GM21390 (cell line): ENCODE results near the gene PCDH17.

Experiments
- ATAC-seq: cut with Tn5 transposase; IDR thresholded peaks from one replicate; pipeline ENCODE4 v1.9.1; 2021; ENCODE audit not compliant: unreplicated experiment

PCDH17 gene

DNA sequence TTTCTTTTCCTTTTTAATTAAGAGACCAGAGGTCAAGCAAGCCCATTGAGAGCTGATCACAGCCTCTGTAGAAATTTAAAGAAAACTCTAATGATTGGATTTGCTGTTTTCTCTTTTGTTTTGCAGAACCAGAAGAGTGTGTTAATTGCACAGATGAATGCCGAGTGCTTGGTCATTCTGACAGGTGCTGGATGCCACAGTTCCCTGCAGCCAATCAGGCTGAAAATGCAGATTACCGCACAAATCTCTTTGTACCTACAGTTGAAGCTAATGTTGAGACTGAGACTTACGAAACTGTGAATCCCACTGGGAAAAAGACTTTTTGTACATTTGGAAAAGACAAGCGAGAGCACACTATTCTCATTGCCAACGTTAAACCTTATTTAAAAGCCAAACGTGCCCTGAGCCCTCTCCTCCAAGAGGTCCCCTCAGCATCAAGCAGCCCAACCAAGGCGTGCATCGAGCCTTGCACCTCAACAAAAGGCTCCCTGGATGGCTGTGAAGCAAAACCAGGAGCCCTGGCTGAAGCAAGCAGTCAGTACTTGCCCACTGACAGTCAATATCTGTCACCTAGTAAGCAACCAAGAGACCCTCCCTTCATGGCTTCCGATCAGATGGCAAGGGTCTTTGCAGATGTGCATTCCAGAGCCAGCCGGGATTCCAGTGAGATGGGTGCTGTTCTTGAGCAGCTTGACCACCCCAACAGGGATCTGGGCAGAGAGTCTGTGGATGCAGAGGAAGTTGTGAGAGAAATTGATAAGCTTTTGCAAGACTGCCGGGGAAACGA lies 93.1 kb downstream of the PCDH17 start:
- no peak for ATAC-seq

DNA sequence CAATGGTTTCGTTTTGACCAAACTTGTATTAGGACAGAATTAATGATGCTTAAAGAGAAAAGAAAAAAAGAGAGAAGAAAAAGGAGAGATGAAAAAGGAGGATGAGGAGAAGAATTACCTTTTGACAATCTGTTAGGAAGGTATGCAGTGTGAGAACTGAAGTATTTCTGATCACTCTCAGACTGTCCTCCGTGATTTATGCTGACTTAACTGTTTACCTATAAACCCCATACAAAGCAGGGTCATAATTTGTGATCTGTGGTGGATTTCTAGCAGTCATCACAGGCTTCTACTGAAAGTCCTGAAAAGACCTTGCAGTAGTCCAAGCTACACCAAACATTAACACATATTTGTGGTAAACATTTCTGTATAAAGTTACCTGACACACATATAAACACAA lies 93.9 kb downstream of the PCDH17 start:
- no peak for ATAC-seq

DNA sequence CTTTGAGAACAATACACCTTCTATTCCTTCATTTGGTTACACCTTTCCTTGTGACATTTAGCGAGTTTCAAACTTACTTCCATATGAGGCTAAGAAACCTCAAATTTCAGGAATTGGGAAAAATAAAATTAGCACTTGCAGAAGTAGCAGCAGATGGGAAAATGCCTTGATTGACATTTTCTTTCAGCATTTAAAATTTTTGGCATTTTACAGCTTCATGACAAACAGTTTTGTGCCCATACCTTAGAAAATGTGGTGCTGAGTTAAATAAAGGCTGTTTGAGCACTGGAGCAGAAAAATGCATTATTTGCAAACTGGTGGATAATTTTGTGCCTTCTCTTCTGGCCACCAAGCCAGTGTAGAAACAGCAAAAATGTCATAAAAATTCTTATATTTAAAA lies 95.4 kb downstream of the PCDH17 start:
- ATAC-seq, result no peak

DNA sequence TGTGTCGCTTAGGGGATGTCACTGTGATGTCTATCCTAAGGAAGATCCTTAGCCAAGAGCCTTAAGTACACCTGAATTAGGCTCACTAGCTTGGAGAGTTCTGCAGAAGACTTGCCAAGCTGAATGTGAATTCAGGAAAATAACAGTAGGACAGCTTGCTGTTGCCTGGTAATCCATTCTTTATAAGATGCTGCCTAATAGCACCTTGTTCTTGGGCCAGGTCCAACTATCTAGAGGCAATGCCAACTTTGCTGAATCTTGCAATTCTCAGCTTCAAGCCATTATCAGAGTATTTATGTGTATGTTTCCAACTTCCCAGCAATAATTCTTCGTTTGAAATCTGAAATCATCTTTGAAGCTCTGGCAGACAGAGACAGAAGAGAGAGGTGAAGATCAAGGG lies 102.8 kb downstream of the PCDH17 start:
- ATAC-seq, result no peak

DNA sequence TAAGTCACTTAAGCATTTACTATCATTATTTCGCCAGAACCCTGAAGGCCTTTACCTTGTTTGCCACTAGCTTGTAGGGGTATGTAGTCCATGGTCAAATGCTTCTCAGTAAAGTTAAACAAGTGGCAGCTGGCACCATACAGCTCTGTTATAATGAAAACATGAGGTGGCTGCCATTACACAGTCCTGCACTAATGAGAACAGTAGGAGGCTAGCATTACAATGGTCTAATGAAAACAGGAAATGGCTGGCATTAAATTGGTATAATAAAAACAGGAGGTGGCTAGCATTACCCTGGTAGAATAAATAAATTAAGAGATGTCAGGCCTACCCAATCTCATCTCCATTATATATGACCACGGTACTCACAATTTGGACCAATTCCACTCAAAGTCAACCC lies 107.5 kb downstream of the PCDH17 start:
- ATAC-seq, result no peak

DNA sequence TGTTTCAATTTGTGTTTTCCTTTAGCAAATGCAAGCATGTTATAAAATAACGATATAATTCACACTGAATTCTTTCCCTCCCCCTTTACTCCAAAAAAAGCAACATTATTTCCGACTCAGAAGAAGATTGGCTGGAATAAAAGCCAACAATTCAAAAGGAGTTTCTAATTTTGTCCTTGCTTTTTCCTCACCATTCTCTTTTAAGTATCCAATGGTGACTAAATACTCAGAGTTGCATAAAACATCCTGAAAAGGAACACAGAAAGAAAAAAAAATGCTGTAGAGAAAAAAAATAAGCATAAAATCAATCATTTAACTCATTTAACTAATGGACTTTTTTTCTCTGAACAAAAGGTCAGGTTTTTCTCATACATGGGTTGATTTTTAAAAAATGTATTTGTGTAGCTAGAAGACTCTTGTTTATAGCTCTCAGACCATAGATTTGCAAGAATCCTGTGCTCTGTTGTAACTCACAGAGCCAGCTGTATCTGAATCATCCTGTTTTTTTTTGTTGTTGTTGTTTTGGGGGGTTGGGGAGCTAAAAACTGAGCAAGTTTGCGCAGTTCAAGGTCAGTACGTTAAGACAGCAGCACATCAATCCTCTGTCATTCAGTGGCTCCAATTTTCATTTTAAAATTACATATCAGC lies 108.1 kb downstream of the PCDH17 start:
- no peak for ATAC-seq

DNA sequence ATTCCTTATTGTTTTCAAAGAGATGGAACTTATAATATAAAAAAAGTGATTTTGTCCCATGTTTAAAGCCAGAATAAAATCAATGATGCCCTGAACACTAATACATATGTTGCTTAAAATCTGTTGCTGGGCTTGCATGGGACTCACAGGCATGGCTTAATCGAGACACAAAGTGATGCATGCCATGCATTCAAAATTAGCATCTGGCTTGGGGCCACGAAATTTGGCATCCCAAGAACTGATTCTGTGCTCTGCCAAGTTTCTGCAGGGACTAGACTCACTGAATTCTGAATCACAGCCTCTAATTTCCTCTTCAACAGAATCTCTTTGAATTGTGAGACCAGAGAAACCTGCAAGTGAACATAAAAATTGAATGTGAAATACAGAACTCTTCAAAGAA lies 109.2 kb downstream of the PCDH17 start:
- ATAC-seq, result no peak

DNA sequence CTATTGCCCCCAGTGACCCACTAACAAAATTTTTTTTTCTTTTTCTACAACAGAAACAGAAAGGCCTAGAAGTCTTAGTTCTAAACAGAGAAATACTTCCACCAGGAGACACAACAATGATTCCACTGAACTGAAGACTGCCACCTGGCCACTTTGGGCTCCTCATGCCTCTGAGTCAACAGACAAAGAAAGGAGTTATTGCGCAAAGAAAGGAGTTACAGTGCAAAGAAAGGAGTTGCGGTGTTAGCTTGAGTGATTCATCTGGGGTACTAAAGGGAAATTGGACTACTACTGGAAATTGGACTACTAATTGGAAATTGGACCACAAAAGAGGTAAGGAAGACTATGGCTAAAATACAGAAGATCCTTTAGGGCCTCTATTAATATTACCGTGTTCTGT lies 116.6 kb downstream of the PCDH17 start:
- no peak for ATAC-seq

DNA sequence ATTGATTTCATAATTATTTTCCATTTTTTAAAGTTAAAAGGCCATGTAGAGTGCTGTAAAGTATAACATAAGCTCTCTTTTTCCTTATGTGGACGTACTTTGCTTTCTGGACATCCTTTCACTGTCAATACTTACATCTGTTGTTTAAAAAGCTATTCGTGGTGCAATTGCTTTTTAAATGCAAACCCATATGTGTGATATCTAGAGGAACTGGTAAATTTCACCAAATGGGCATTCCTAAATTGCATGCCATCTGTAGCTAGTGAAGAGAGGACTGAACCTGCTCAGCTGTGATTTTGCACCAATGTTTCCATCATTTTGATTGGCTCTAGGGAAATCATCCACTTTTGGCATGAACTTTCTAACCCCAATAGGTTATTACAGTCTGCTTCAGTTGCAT lies 129.4 kb downstream of the PCDH17 start:
- ATAC-seq, result no peak

DNA sequence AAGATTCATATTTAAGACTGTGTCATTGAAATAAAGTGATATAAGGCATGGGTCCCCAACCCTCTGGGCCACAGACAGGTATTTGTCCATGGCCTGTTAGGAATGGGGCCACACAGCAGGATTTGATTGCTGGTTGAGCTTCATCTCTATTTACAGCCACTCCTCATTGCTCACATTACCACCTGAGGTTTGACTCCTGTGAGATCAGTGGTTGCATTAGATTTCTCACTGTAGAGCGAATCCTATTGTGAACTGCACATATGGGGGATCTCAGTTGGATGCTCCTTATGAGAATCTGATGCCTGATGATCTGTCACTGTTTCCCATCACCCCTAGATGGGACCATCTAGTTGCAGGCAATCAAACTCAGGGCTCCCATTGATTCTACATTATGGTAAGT lies 132.1 kb downstream of the PCDH17 start:
- ATAC-seq, result no peak
